Astrocyte (in vitro differentiated cells and primary cell): Measurements from ENCODE around the gene SERPINA5. TPM values are rescaled to one million over a fixed set of nuclear protein-coding genes. Genes with fewer than 3 reads are reported as not detected.

Experiments
- DNase-seq: peaks from one replicate; pipeline ENCODE4 v3.0.0-alpha.2; 2010; ENCODE audit warnings: low read depth
- FAIRE-seq: peaks from 2 replicates; lab custom pipeline; 2011; peaks lifted over from hg19 to GRCh38; lab: Jason Lieb, UNC
- H2AFZ ChIP-seq: 2 replicates; pipeline ENCODE4 v1.6.0; 2012; ENCODE audit warnings: low read depth, low read length, inconsistent platforms
- H3K27ac ChIP-seq: 2 replicates; pipeline ENCODE4 v1.5.1; 2011; ENCODE audit warnings: low read depth, low read length, inconsistent platforms
- H3K27me3 ChIP-seq: 2 replicates; pipeline ENCODE4 v1.6.0; 2011; ENCODE audit warnings: low read length, inconsistent platforms; ENCODE audit not compliant: insufficient read depth
- H3K36me3 ChIP-seq: 2 replicates; pipeline ENCODE4 v1.5.1; 2011; ENCODE audit warnings: low read length, inconsistent platforms; ENCODE audit not compliant: insufficient read depth
- H3K4me1 ChIP-seq: 2 replicates; pipeline ENCODE4 v1.5.1; 2011; ENCODE audit warnings: low read length, inconsistent platforms; ENCODE audit not compliant: insufficient read depth
- H3K4me2 ChIP-seq: 2 replicates; pipeline ENCODE4 v1.6.0; 2012; ENCODE audit warnings: low read length, inconsistent platforms
- H3K4me3 ChIP-seq: 2 replicates; pipeline ENCODE4 v1.5.1; 2011; ENCODE audit warnings: low read depth, mild to moderate bottlenecking, low read length, inconsistent platforms; ENCODE audit not compliant: insufficient read depth
- H3K79me2 ChIP-seq: 2 replicates; pipeline ENCODE4 v1.6.0; 2012; ENCODE audit warnings: mild to moderate bottlenecking, low read length, inconsistent platforms; ENCODE audit not compliant: insufficient read depth
- H3K9ac ChIP-seq: 2 replicates; pipeline ENCODE4 v1.6.0; 2012; ENCODE audit warnings: mild to moderate bottlenecking, low read length, inconsistent platforms
- H3K9me3 ChIP-seq: 2 replicates; pipeline ENCODE4 v1.5.1; 2012; ENCODE audit warnings: low read depth, mild to moderate bottlenecking, low read length, inconsistent platforms; ENCODE audit not compliant: insufficient read depth
- H4K20me1 ChIP-seq: 2 replicates; pipeline ENCODE4 v1.6.0; 2012; ENCODE audit warnings: low read length, inconsistent platforms; ENCODE audit not compliant: insufficient read depth
- H3K27ac Mint-ChIP-seq: one replicate; pipeline ENCODE4 v1.8.0; 2021; ENCODE audit warnings: mild to moderate bottlenecking, mixed read lengths; ENCODE audit not compliant: unreplicated experiment
- H3K27me3 Mint-ChIP-seq: one replicate; pipeline ENCODE4 v1.8.0; 2021; ENCODE audit warnings: low read depth, mixed read lengths; ENCODE audit not compliant: unreplicated experiment
- H3K36me3 Mint-ChIP-seq: one replicate; pipeline ENCODE4 v1.8.0; 2021; ENCODE audit warnings: low read depth, mixed read lengths; ENCODE audit not compliant: unreplicated experiment
- H3K4me1 Mint-ChIP-seq: one replicate; pipeline ENCODE4 v1.8.0; 2021; ENCODE audit warnings: low read depth, mixed read lengths; ENCODE audit not compliant: unreplicated experiment
- H3K4me3 Mint-ChIP-seq: one replicate; pipeline ENCODE4 v1.8.0; 2021; ENCODE audit warnings: mild to moderate bottlenecking, moderate library complexity, mixed read lengths; ENCODE audit not compliant: unreplicated experiment
- H3K9me3 Mint-ChIP-seq: one replicate; pipeline ENCODE4 v1.8.0; 2021; ENCODE audit warnings: mild to moderate bottlenecking, mixed read lengths; ENCODE audit not compliant: unreplicated experiment
- CTCF ChIP-seq: IDR thresholded peaks from 2 replicates; pipeline ENCODE4 v1.5.1; 2011; ENCODE audit warnings: low read depth, mild to moderate bottlenecking, inconsistent platforms, low read length, moderate library complexity; ENCODE audit not compliant: insufficient read depth
- EZH2 ChIP-seq: IDR thresholded peaks from 2 replicates; pipeline ENCODE4 v1.6.1; 2012; ENCODE audit warnings: mild to moderate bottlenecking, low read length, inconsistent platforms; ENCODE audit not compliant: insufficient read depth
- total RNA-seq: library from RNA; stranded (reverse); gene quantifications from 2 replicates; pipeline ENCODE4 v1.2.1, GENCODE V29; 2021

The SERPINA5 gene
- total RNA-seq, 1 donor from 2014 or later, result 0.23 TPM

- Histone ChIP-seq H2AFZ (no peak overlapping the region), H3K4me3 (no peak overlapping the region), H3K36me3 (no peaks in the 10 kb centered on the region), H3K79me2 (no peaks in the 10 kb centered on the region), H4K20me1 (no peaks in the 10 kb centered on the region), H3K4me2 (no peak overlapping the region), H3K4me1 (peaks cover 24% of the 10 kb centered on the region), H3K27me3 (no peaks in the 10 kb centered on the region), H3K27ac (no peak overlapping the region), H3K9ac (no peak overlapping the region), H3K9me3 (peaks cover 17% of the 10 kb centered on the region)
- no peak overlapping the region for H3K27ac Mint-ChIP-seq
- H3K36me3 Mint-ChIP-seq, result peaks cover 5% of the 10 kb centered on the region
- peaks cover 6% of the 10 kb centered on the region for H3K27me3 Mint-ChIP-seq
- H3K9me3 Mint-ChIP-seq, result peaks cover 26% of the 10 kb centered on the region
- no peak for FAIRE-seq
- H3K4me3 Mint-ChIP-seq, result no peak overlapping the region
- DNase-seq, result no peak
- TF ChIP-seq CTCF (no peak), EZH2 (no peak)
- H3K4me1 Mint-ChIP-seq, result peaks cover 14% of the 10 kb centered on the region
Observed at GRCh38 chr14:94613720-94614644, 32.8 kb downstream of the SERPINA5 start.

- H2AFZ ChIP-seq, result no peak overlapping the region
- H3K36me3 ChIP-seq, result no peaks in the 10 kb centered on the region
- Mint-ChIP-seq H3K27me3 (peaks cover 6% of the 10 kb centered on the region), H3K27ac (no peak overlapping the region), H3K36me3 (peaks cover 7% of the 10 kb centered on the region), H3K9me3 (peaks cover 32% of the 10 kb centered on the region), H3K4me1 (peaks cover 11% of the 10 kb centered on the region), H3K4me3 (no peak overlapping the region)
- no peak for DNase-seq
- TF ChIP-seq CTCF (no peak), EZH2 (no peak)
- peaks cover 25% of the 10 kb centered on the region for H3K9me3 ChIP-seq
- H3K27me3 ChIP-seq, result no peaks in the 10 kb centered on the region
- no peak for FAIRE-seq
- H3K9ac ChIP-seq, result no peak overlapping the region
- H3K4me1 ChIP-seq, result peaks cover 19% of the 10 kb centered on the region
- H3K4me2 ChIP-seq, result no peak overlapping the region
- no peak overlapping the region for H3K27ac ChIP-seq
- no peaks in the 10 kb centered on the region for H3K79me2 ChIP-seq
- H4K20me1 ChIP-seq, result no peaks in the 10 kb centered on the region
- no peak overlapping the region for H3K4me3 ChIP-seq
Observed at GRCh38 chr14:94614802-94615201, 33.6 kb downstream of the SERPINA5 start.

GRCh38 chr14:94615254-94615653, 34.0 kb downstream of the SERPINA5 start:
- H3K4me1 Mint-ChIP-seq, result peaks cover 11% of the 10 kb centered on the region

More at GRCh38 chr14:94615254-94615653, 34.0 kb downstream of the SERPINA5 start:
- Histone ChIP-seq H3K36me3 (no peaks in the 10 kb centered on the region), H3K4me3 (no peak overlapping the region), H2AFZ (no peak overlapping the region), H3K9me3 (peaks cover 25% of the 10 kb centered on the region), H3K79me2 (no peaks in the 10 kb centered on the region), H3K9ac (no peak overlapping the region), H3K4me1 (peaks cover 16% of the 10 kb centered on the region), H4K20me1 (no peaks in the 10 kb centered on the region), H3K4me2 (no peak overlapping the region), H3K27me3 (no peaks in the 10 kb centered on the region), H3K27ac (no peak overlapping the region)
- Mint-ChIP-seq H3K27me3 (peaks cover 6% of the 10 kb centered on the region), H3K27ac (no peak overlapping the region), H3K9me3 (peaks cover 36% of the 10 kb centered on the region), H3K36me3 (peaks cover 7% of the 10 kb centered on the region), H3K4me3 (no peak overlapping the region)
- TF ChIP-seq EZH2 (no peak), CTCF (no peak)
- FAIRE-seq (no peak), DNase-seq (no peak)
